OCI-LY7 (cell line): ENCODE data around the gene CRTAP. TPM values are rescaled to one million over a fixed set of nuclear protein-coding genes. Genes with fewer than 3 reads are reported as not detected.

Experiments
- BruUV-seq: library from RNA; stranded (reverse); fragments of 400-500 nt; replicated peaks from 2 replicates; lab custom pipeline; 2021; lab: Mats Ljungman, UMichigan
- CTCF ChIA-PET: fragments of 300-600 bp; sonication (Branson Sonifier 250); formaldehyde crosslinking; loops from one replicate; lab custom pipeline; 2022; ENCODE audit warnings: antibody characterized with exemption; ENCODE audit not compliant: unreplicated experiment; lab: Charles Lee
- POLR2A ChIA-PET: fragments of 300-600 bp; sonication (Branson Sonifier 250); formaldehyde crosslinking; loops from one replicate; lab custom pipeline; 2022; ENCODE audit warnings: antibody characterized with exemption; lab: Charles Lee
- DNase-seq: peaks from one replicate; pipeline ENCODE4 v3.0.0-alpha.2; 2015; ENCODE audit warnings: low spot score
- H2AFZ ChIP-seq: fragments of 200-600 bp; sonication (generic), shearing (Covaris generic); 2 replicates; pipeline ENCODE4 v1.6.1; 2014; ENCODE audit warnings: mild to moderate bottlenecking, antibody characterized with exemption, low read length, moderate library complexity
- H3K27ac ChIP-seq: fragments of 200-600 bp; sonication (generic); 2 replicates; pipeline ENCODE4 v1.5.1; 2014; ENCODE audit warnings: mixed run types, low read depth, mild to moderate bottlenecking, moderate library complexity, low read length, inconsistent platforms; ENCODE audit not compliant: poor library complexity, severe bottlenecking
- H3K36me3 ChIP-seq: fragments of 200-600 bp; sonication (generic); 2 replicates; pipeline ENCODE4 v1.6.1; 2014; ENCODE audit warnings: mild to moderate bottlenecking, antibody characterized with exemption, low read length, moderate library complexity, mixed read lengths; ENCODE audit not compliant: insufficient read depth
- H3K4me1 ChIP-seq: fragments of 200-600 bp; sonication (generic); 2 replicates; pipeline ENCODE4 v1.5.1; 2014; ENCODE audit warnings: mild to moderate bottlenecking, low read length; ENCODE audit not compliant: insufficient read depth, poor library complexity, severe bottlenecking
- H3K4me2 ChIP-seq: fragments of 200-600 bp; sonication (generic); 2 replicates; pipeline ENCODE4 v1.6.1; 2014; ENCODE audit warnings: mild to moderate bottlenecking, low read length
- H3K4me3 ChIP-seq: fragments of 200-600 bp; sonication (generic); 2 replicates; pipeline ENCODE4 v1.5.1; 2014; ENCODE audit warnings: mild to moderate bottlenecking, low read depth, low read length; ENCODE audit not compliant: poor library complexity, severe bottlenecking
- H3K79me2 ChIP-seq: fragments of 200-600 bp; sonication (generic); 2 replicates; pipeline ENCODE4 v1.6.1; 2016; ENCODE audit warnings: low read depth, mild to moderate bottlenecking, low read length, moderate library complexity, mixed read lengths; ENCODE audit not compliant: insufficient read depth
- H3K9me2 ChIP-seq: fragments of 200-600 bp; sonication (generic); 2 replicates; pipeline ENCODE4 v1.6.1; 2016; ENCODE audit warnings: mild to moderate bottlenecking, low read length, mixed read lengths; ENCODE audit not compliant: insufficient read depth
- H3K9me3 ChIP-seq: fragments of 200-600 bp; sonication (generic); 2 replicates; pipeline ENCODE4 v1.6.1; 2014; ENCODE audit warnings: mild to moderate bottlenecking, mixed run types, low read length, mixed read lengths
- H4K20me1 ChIP-seq: fragments of 200-600 bp; sonication (generic); 2 replicates; pipeline ENCODE4 v1.6.1; 2014; ENCODE audit warnings: mild to moderate bottlenecking, antibody characterized with exemption, low read length, moderate library complexity, mixed read lengths; ENCODE audit not compliant: insufficient read depth
- EZH2phosphoT487 ChIP-seq: fragments of 200-600 bp; sonication (generic); IDR thresholded peaks from 2 replicates; pipeline ENCODE4 v1.6.1; 2018; ENCODE audit warnings: low read depth, borderline replicate concordance, mild to moderate bottlenecking, mixed run types, antibody characterized with exemption, low read length, moderate library complexity, mixed read lengths
- intact Hi-C: fragments of 100-400 bp; cut with micrococcal nuclease; formaldehyde crosslinking; loops from one replicate; pipeline ENCODE4 v1.10.0; 2022; ENCODE audit not compliant: unreplicated experiment
- total RNA-seq, 2 experiments: library from RNA; depleted of rRNA in 1 of 2; stranded (reverse); fragments of >200 nt in 1 of 2; shearing (Covaris generic) in 1 of 2; gene quantifications; 2 replicates each; pipeline ENCODE4 v1.2.3, GENCODE V29; 2014 to 2022
- TF ChIP-seq, protein P1 (sequence below): fragments of 200-600 bp; sonication (generic); conservative IDR thresholded peaks from 2 replicates; pipeline ENCODE4 v1.5.1; 2014; ENCODE audit warnings: mild to moderate bottlenecking, antibody characterized with exemption, low read length, moderate library complexity, mixed read lengths

CRTAP gene
- total RNA-seq, 2 experiments from 2014 or later, result 19.2 to 53.7 TPM

DNA sequence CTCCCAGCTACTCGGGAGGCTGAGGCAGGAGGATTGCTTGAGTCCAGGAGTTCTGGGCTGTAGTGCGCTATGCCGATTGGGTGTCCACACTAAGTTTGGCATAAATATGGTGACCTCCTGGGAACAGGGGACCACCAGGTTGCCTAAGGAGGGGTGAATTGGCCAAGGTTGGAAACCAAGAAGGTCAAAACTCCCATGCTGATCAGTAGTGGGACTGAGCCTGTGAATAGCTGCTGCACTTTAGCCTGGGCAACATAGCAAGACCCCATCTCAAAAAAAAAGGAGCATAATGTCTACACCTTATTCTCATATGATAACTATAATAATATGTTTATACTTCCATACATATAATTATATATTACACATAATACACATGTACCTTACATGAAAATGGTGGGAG, 10.8 kb upstream of the CRTAP start:
- Histone ChIP-seq H3K4me2 (no peak overlapping the region), H4K20me1 (no peaks in the 10 kb centered on the region), H3K27ac (no peak overlapping the region), H3K4me3 (no peak overlapping the region), H3K4me1 (no peaks in the 10 kb centered on the region), H3K9me3 (no peaks in the 10 kb centered on the region), H2AFZ (no peak overlapping the region), H3K9me2 (no peaks in the 10 kb centered on the region), H3K79me2 (no peaks in the 10 kb centered on the region), H3K36me3 (no peaks in the 10 kb centered on the region)
- no peak for TF ChIP-seq EZH2phosphoT487
- TF ChIP-seq, protein P1, sequence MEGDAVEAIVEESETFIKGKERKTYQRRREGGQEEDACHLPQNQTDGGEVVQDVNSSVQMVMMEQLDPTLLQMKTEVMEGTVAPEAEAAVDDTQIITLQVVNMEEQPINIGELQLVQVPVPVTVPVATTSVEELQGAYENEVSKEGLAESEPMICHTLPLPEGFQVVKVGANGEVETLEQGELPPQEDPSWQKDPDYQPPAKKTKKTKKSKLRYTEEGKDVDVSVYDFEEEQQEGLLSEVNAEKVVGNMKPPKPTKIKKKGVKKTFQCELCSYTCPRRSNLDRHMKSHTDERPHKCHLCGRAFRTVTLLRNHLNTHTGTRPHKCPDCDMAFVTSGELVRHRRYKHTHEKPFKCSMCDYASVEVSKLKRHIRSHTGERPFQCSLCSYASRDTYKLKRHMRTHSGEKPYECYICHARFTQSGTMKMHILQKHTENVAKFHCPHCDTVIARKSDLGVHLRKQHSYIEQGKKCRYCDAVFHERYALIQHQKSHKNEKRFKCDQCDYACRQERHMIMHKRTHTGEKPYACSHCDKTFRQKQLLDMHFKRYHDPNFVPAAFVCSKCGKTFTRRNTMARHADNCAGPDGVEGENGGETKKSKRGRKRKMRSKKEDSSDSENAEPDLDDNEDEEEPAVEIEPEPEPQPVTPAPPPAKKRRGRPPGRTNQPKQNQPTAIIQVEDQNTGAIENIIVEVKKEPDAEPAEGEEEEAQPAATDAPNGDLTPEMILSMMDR, result no peak
- no TSS peak for BruUV-seq
- intact Hi-C loops, result no loop called here
- no peak for DNase-seq
- ChIA-PET CTCF (no interaction called here), POLR2A (no interaction called here)

DNA sequence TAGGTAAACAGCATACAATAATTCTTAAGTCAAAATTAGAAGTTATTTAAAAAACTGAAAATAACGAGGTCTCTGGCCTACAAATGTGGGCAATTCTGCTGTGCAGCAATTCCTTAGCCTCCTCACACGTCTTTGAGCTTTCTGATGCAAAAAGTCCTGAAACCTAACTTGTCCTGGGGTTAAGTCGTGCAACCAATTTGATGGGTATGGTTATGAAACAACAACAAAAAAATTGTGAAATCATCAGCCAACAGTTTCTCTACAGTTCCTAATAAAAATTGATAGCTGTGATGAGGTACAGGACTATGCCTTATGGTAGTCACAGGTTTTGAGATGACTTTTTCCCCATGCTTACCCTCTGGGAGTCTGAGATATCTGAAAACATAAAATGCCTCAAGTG, 10.3 kb upstream of the CRTAP start:
- TF ChIP-seq, protein P1, result no peak
- TF ChIP-seq EZH2phosphoT487, result no peak
- Histone ChIP-seq H2AFZ (no peak overlapping the region), H3K4me2 (no peak overlapping the region), H3K79me2 (no peaks in the 10 kb centered on the region), H3K9me3 (no peaks in the 10 kb centered on the region), H3K27ac (no peak overlapping the region), H3K36me3 (no peaks in the 10 kb centered on the region), H3K4me3 (no peak overlapping the region), H3K9me2 (no peaks in the 10 kb centered on the region), H3K4me1 (no peaks in the 10 kb centered on the region), H4K20me1 (no peaks in the 10 kb centered on the region)
- intact Hi-C loops, result no loop called here
- no peak for DNase-seq
- POLR2A ChIA-PET, result interaction anchor here (0.6 kb wide), 1 partner anchor 32 kb away, joined by 3 read pairs; no protein-coding TSS in a partner anchor
- CTCF ChIA-PET, result no interaction called here
- no TSS peak for BruUV-seq

DNA sequence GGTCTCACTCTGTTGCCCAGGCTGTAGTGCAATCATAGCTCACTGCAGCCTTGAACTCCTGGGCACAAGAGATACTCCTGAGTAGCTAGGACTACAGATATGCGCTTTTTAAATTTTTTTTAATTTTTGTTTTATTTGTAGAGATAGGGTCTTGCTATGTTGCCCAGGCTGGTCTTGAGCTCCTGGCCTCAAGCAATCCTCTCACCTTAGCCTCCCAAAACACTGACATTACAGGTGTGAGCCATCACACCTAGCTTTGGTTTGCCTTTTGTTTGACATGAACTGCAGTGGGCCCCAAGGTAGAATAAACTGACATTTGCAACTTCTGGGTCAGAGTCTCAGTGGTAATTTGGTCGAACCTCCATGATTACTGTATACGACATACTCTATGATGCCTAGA, 9.0 kb upstream of the CRTAP start:
- Histone ChIP-seq H3K4me3 (no peak overlapping the region), H3K9me2 (no peaks in the 10 kb centered on the region), H4K20me1 (no peaks in the 10 kb centered on the region), H2AFZ (no peak overlapping the region), H3K4me1 (no peaks in the 10 kb centered on the region), H3K79me2 (no peaks in the 10 kb centered on the region), H3K9me3 (no peaks in the 10 kb centered on the region), H3K4me2 (no peak overlapping the region), H3K36me3 (no peaks in the 10 kb centered on the region), H3K27ac (no peak overlapping the region)
- TF ChIP-seq EZH2phosphoT487, result no peak
- TF ChIP-seq, protein P1, result no peak
- intact Hi-C loops, result no loop called here
- DNase-seq, result no peak
- ChIA-PET CTCF (no interaction called here), POLR2A (interaction anchor here (0.5 to 1.9 kb wide), 7 partner anchors 9 to 836 kb away, joined by 3 to 6 read pairs (median 4); partner anchors contain the start of gene CRTAP)
- no TSS peak for BruUV-seq
